ENCODE measurements around the gene GLCCI1.

GLCCI1 gene

DNA sequence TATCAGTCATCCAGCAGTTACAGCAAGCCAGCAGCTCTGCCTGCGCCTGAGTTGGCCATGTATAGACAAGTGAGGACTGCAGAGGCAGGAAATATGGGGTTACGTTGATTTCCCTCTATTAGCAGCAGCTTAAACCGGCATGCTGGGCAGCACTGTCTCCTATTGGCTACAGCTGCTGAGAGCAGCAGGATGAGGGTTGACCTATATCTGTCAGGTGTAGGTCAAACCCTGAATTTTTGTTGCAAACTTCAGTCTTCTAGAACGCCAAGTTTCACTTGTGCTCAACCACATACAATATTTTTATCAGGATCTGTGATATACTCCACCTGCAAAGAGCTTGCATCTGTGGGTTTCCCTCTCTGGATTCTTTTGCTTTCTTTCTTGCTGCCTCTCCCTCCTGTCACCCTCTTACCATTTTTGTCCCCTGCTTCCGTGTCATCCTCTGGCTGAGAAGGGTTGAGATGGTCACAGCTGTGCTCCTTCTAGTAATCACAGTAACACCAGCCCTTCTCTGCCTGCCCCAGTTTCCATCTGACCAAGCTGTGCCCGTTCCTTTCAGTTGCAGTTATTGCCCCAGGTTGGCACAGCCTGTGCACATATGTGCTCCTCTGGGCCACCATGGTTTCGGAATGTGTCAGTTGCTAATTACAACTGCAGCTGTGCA, 23.8 kb upstream of the GLCCI1 start:
- Histone ChIP-seq H3K9ac (ENCODE audit: low read depth, low read length) (no peak overlapping the region), H3K9me3 (ENCODE audit: control insufficient read depth, insufficient read depth, low read length) (no peaks in the 10 kb centered on the region), H3K4me1 (ENCODE audit: insufficient read depth, low read length) (peaks cover 5% of the 10 kb centered on the region; the same call in 1 of the 2 replicates), H3K36me3 (ENCODE audit: insufficient read depth, low read length) (no peaks in the 10 kb centered on the region)

DNA sequence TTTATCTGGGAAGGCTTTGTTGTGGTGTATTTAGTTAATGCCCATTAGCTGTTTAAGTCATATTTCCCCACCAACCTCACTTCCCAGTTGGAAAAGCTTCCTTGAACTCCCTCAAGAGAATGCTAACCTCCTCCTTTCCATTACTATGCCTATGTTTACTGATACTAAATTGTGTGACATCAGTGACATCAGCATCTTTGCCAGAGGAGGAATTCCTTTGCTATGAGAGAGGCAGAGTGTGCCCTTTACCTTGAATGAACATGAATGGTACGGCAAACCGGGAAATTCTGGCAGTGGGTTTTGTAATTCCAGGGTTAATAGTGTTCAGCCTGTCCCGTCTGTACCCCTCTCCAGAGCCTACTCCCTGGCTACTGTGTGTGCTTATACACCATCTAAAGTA, 22.1 kb upstream of the GLCCI1 start:
- Histone ChIP-seq H3K4me1 (ENCODE audit: insufficient read depth, low read length) (peaks cover 5% of the 10 kb centered on the region; the same call in 1 of the 2 replicates), H3K9ac (ENCODE audit: low read depth, low read length) (no peak overlapping the region), H3K9me3 (ENCODE audit: control insufficient read depth, insufficient read depth, low read length) (no peaks in the 10 kb centered on the region), H3K36me3 (ENCODE audit: insufficient read depth, low read length) (no peaks in the 10 kb centered on the region)

DNA sequence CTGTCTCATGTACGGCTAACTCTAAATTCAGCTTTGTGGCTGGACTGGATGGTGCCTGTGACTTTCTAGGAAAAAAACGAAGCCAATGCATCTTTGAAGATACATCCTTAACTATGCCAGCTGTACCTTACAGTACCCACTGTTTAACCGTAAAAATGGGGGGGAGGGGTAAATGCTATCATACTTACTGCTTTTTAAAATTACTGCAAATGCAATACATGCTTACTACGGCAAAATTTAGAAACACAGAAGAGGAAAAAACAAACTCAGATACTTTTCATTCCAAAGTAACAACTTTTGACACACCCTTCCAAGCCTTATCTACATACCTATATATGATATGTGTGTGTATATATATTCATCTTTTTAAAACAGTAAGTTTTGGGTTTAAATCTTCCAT, 20.4 kb upstream of the GLCCI1 start:
- Histone ChIP-seq H3K4me1 (ENCODE audit: insufficient read depth, low read length) (peaks cover 5% of the 10 kb centered on the region; the same call in 1 of the 2 replicates), H3K9ac (ENCODE audit: low read depth, low read length) (no peak overlapping the region), H3K36me3 (ENCODE audit: insufficient read depth, low read length) (no peaks in the 10 kb centered on the region)

DNA sequence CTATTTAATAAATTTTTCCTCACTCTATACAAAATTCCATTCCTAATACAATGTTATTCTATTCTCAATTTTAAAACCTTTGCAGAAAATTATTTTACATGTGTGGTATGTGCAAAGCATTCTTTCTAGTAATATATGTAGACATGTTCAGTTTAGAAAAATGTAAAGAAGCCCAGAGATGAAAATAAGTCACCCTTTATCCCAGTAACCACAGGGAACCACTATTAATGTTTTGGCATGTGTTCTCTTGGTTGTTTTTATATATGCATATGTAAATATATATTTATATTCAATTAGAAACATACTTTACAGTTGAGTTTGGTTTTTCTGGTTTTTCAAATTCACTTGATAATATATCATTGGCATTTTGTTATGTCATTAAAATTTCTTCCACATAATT, 14.8 kb upstream of the GLCCI1 start:
- Histone ChIP-seq H3K4me1 (ENCODE audit: insufficient read depth, low read length) (peaks cover 13% of the 10 kb centered on the region; the same call in 1 of the 2 replicates), H3K36me3 (ENCODE audit: insufficient read depth, low read length) (no peaks in the 10 kb centered on the region)

More for the DNA sequence above, 20.4 kb upstream of the GLCCI1 start:
- no peaks in the 10 kb centered on the region for H3K9me3 ChIP-seq (ENCODE audit: control insufficient read depth, insufficient read depth, low read length)

DNA sequence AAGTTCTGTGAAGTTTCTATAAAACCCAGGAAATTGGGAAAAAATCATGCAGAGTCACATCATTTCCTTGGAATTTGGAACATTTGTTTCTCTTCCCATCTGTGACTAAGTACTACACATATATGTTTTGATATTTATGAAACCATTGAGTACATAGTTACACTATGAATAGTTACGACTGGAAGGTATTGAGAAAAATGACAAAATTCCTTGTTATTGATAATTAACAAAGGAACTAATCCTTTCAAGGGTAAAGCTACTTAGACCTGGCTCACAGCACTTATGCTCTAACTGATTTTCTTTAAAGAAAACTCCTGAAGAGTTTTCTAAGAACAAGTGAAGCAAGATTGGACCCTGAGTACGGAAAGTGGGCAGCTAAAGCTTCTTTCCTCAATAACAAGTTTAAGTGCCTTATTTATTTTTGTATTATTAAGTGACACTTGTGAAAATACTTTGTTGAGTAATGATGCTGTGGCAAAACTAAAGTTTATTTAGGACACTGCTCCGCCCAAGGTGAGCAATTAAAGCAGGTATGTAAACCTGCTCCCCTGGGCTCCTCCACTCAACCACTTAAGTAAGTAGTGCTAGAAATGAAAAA, 12.0 kb upstream of the GLCCI1 start:
- Histone ChIP-seq H3K9me3 (ENCODE audit: control insufficient read depth, insufficient read depth, low read length) (no peaks in the 10 kb centered on the region), H3K36me3 (ENCODE audit: insufficient read depth, low read length) (no peaks in the 10 kb centered on the region), H3K4me1 (ENCODE audit: insufficient read depth, low read length) (peaks cover 13% of the 10 kb centered on the region; the same call in 1 of the 2 replicates), H3K9ac (ENCODE audit: low read depth, low read length) (no peak overlapping the region)

More for the DNA sequence above, 14.8 kb upstream of the GLCCI1 start:
- Histone ChIP-seq H3K9me3 (ENCODE audit: control insufficient read depth, insufficient read depth, low read length) (no peaks in the 10 kb centered on the region), H3K9ac (ENCODE audit: low read depth, low read length) (no peak overlapping the region)

DNA sequence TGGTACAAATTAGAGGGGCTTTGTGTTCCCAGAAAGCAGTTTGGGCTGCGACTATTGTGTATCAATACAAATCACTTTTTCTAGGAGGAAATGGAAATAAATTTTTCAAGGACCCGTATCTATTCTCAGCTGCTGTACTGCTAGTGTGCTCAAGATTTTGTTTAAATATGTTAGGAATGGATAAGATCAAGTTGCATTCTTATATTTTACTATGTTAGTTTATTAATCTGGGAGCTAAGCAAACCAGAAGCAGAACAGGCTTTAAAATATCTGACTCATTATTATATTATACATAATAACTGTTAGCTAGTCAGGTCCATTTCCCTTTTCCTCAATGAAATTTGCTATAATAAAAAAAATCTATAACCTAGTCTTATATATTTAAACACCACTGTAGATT, 11.1 kb upstream of the GLCCI1 start:
- no peak overlapping the region for H3K9ac ChIP-seq (ENCODE audit: low read depth, low read length)
- H3K9me3 ChIP-seq (ENCODE audit: control insufficient read depth, insufficient read depth, low read length) = no peaks in the 10 kb centered on the region
- H3K36me3 ChIP-seq (ENCODE audit: insufficient read depth, low read length) = no peaks in the 10 kb centered on the region
- peaks cover 13% of the 10 kb centered on the region; the same call in 1 of the 2 replicates for H3K4me1 ChIP-seq (ENCODE audit: insufficient read depth, low read length)

DNA sequence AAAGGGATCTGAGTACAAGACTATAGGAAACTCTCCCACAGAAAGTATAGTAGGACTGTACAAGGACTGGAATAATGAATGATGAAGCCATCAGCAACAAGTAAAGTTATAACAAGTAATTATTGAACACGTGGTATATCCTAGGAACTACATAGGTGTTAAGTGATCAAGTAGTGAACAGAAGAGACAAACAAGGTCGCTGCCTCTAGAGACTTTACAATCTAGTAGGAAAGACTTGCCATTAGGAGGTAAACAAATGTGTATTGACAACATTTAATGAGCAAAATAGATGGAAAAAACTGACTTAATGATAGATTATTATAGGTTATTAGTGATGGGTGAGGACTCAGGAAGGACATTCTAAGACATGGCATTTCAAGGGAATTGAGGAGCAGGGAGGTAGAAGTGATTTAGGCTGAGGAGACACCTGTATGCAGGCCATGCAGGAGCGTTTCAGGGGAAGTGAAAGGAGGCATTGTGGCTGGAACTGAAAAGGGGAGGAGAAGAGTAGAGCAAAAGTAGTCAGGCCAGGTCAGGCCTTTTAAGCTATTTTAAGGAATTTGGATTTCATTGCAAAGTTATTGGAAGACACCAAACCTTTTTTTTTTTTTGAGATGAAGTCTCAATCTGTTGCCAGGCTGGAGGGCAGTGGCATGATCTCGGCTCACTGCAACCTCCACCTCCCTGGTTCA, 8.5 kb upstream of the GLCCI1 start:
- H3K4me1 ChIP-seq (ENCODE audit: insufficient read depth, low read length) = peaks cover 11% of the 10 kb centered on the region; the same call in 1 of the 2 replicates
- H3K9ac ChIP-seq (ENCODE audit: low read depth, low read length) = no peak overlapping the region
- no peaks in the 10 kb centered on the region for H3K36me3 ChIP-seq (ENCODE audit: insufficient read depth, low read length)
- no peaks in the 10 kb centered on the region for H3K9me3 ChIP-seq (ENCODE audit: control insufficient read depth, insufficient read depth, low read length)

DNA sequence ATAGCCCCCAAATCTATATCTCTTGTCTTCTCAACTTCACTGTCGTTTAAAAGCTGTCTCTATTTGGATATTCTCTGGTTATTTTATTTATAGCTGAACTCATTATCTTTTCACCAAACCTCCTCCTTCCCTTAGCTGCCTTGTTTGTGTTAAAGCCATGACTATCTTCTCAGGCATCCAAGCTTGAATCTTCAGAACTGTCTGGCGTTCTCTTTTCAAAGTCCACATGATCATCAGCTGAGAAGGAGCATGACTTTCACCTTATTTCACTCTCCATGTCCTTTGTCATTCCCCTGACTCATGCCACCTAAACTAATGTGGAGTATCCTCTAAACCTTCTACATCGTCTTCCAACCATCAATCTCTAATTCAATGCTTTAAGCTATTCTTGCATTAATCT, 5.7 kb upstream of the GLCCI1 start:
- Histone ChIP-seq H3K36me3 (ENCODE audit: insufficient read depth, low read length) (no peaks in the 10 kb centered on the region), H3K9ac (ENCODE audit: low read depth, low read length) (no peak overlapping the region), H3K4me1 (ENCODE audit: insufficient read depth, low read length) (peaks cover 3% of the 10 kb centered on the region; the same call in 1 of the 2 replicates), H3K9me3 (ENCODE audit: control insufficient read depth, insufficient read depth, low read length) (no peaks in the 10 kb centered on the region)

DNA sequence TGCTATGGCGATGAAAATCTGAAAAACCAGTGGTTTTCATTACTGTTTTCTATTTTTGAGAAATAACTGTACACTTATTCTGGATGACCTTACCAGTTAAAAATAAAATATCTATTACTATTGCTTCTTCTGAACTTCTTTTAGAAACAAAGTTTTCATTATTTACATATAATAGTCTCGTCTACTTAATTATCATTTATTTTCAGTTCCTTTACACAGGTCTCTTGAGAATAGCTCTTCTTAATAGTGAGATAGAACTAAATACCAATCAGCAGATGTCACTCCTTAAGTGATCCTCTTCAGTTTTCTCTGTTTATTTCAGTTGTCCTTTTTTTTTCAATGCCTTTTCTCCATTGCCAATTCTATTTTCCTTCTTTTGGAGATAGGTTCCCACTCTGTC, 4.3 kb upstream of the GLCCI1 start:
- Histone ChIP-seq H3K9me3 (ENCODE audit: control insufficient read depth, insufficient read depth, low read length) (no peaks in the 10 kb centered on the region), H3K4me1 (ENCODE audit: insufficient read depth, low read length) (peaks cover 6% of the 10 kb centered on the region; the same call in 1 of the 2 replicates)

DNA sequence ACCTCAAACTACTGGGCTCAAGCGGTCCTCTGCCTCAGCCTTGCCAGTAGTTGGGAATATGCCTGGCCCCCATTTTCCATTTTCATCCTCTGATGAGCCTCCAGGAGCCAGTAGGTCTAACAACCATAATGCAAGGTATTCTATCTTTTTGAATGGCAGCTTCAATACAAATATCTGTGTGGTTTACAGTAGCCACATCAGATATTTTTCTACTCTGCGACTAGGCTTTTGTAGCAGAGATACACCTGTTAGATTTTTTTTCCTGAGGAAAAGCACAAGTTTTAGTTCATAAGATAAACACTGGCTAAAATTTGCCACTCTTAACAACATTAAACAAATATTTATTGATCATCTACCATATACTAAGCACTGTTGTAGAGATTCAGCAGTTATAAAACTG, 3.9 kb upstream of the GLCCI1 start:
- peaks cover 6% of the 10 kb centered on the region; the same call in 1 of the 2 replicates for H3K4me1 ChIP-seq (ENCODE audit: insufficient read depth, low read length)
- no peak overlapping the region for H3K9ac ChIP-seq (ENCODE audit: low read depth, low read length)
- H3K9me3 ChIP-seq (ENCODE audit: control insufficient read depth, insufficient read depth, low read length) = no peaks in the 10 kb centered on the region
- no peaks in the 10 kb centered on the region for H3K36me3 ChIP-seq (ENCODE audit: insufficient read depth, low read length)

More for the DNA sequence above, 4.3 kb upstream of the GLCCI1 start:
- no peaks in the 10 kb centered on the region for H3K36me3 ChIP-seq (ENCODE audit: insufficient read depth, low read length)
- H3K9ac ChIP-seq (ENCODE audit: low read depth, low read length) = no peak overlapping the region

DNA sequence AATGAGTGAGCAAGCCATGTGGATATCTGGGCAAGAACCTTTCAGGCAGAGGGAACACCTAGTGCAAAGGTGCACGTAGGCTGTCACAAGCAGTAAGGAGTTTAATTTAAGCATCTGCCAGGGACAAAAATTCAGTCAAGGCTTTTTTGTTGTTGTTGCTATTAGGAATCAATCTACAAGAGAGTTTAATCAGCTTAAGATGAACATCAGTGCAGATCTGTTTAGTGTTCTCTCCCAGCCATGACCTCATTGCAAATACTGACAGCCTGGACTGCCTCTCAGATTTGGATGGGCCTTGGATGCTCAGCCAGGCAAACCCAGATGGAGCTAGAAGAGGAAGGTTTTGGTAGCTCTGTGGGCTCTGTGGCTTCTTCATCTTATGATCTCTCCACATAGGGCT, 3.3 kb upstream of the GLCCI1 start:
- H3K9me3 ChIP-seq (ENCODE audit: control insufficient read depth, insufficient read depth, low read length) = no peaks in the 10 kb centered on the region
- peaks cover 6% of the 10 kb centered on the region; the same call in 1 of the 2 replicates for H3K4me1 ChIP-seq (ENCODE audit: insufficient read depth, low read length)
- no peaks in the 10 kb centered on the region for H3K36me3 ChIP-seq (ENCODE audit: insufficient read depth, low read length)
- no peak overlapping the region for H3K9ac ChIP-seq (ENCODE audit: low read depth, low read length)

DNA sequence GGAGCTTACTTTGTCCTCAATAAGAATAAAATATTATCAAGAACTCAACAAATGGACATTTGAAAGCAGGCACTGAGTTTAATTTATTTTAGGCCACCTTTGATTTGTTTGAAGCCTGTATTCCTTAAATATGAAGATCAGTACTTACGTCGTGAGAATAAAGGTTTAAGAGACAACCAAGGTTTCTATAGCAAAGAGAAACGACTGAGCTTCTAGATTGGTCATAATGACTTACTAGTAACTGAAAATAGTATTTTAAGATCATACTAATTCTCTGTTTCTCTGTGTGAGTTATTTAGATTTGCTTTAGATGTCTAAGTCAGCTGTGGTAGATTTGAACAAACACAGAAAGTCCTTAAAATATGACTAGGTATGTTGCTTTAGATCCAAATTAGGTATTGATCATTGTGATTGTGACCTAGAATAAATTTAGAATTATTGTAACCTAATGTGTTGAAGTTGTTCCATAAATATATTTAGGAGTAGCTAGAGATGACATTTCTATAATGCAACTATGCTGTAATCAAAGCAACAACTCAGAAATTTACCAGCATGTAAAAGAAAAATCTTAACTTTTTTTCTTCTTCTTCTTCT, 2.4 kb upstream of the GLCCI1 start:
- Histone ChIP-seq H3K9ac (ENCODE audit: low read depth, low read length) (no peak overlapping the region), H3K9me3 (ENCODE audit: control insufficient read depth, insufficient read depth, low read length) (no peaks in the 10 kb centered on the region), H3K4me1 (ENCODE audit: insufficient read depth, low read length) (peaks cover 13% of the 10 kb centered on the region; the same call in 1 of the 2 replicates), H3K36me3 (ENCODE audit: insufficient read depth, low read length) (no peaks in the 10 kb centered on the region)

DNA sequence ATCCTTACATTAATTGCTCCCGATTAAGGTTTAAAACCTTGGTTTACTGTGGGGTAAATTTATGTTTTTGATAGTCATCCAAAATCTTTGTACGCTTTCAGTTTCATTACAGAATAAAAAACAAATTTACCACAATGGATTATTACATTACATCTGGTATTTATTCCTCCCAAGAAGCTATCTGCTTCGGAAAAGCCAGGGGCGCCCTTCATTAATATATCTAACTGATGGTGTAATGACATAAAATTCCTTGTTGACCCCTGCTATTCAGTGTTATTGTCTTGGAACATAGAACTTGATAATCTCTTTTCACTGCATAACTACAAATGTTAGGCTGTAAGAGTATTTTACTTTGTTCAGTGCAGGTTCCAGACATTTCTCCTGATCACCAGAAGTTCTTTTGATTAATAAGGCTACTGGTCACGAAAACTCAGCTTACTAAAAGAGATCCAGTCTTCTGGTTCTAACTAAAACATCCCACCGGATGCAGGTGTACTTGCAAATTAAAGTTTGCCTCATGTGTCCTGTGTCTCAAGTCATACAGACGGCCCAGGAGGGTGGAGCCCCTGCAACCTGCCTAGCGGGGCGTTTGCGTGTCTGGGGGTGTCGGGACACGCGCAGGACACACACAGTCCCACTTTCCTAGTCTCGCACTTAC, 581 bp upstream of the GLCCI1 start:
- peaks cover 25% of the 10 kb centered on the region for H3K4me1 ChIP-seq (ENCODE audit: insufficient read depth, low read length)
- H3K36me3 ChIP-seq (ENCODE audit: insufficient read depth, low read length) = no peaks in the 10 kb centered on the region
- H3K9me3 ChIP-seq (ENCODE audit: control insufficient read depth, insufficient read depth, low read length) = no peaks in the 10 kb centered on the region
- H3K9ac ChIP-seq (ENCODE audit: low read depth, low read length) = peak overlapping the region; percentile 76

All from ES-I3 (cell line).